ENCODE results near the gene GCNT4.
"Not testable (repeated sequence)": the region's sequence is repeated elsewhere in the genome, so short reads cannot be mapped to it uniquely, and the experiment has no call there.

Gene GCNT4

GRCh38 chr5:75052192-75053053 lies at the start of gene GCNT4:
GCNT4 (minus strand) TSS chr5:75052558; CDS start chr5:75030037, 22,521 bp downstream.
- ChIA-PET POLR2A (no interaction called here), CTCF (no interaction called here)
- TF ChIP-seq CTCF (IDR thresholded peaks at IDR 0.05; ENCODE audit: control extremely low read depth, extremely low read depth, low read depth, missing control alignments), result no peak
- peak; percentile 35 for DNase-seq (ENCODE audit: extremely low spot score)

GRCh38 chr5:75095956-75096355 lies 43.6 kb upstream of the GCNT4 start:
- CTCF ChIA-PET; POLR2A ChIA-PET; DNase-seq (ENCODE audit: extremely low spot score): not testable (repeated sequence)

- DNase-seq (ENCODE audit: extremely low spot score), result no peak
- ChIA-PET CTCF (interaction anchor here (0.7 kb wide), 1 partner anchor 12 kb away, joined by 3 read pairs; no protein-coding TSS in a partner anchor), POLR2A (no interaction called here)
- no peak for TF ChIP-seq CTCF (IDR thresholded peaks at IDR 0.05; ENCODE audit: control extremely low read depth, extremely low read depth, low read depth, missing control alignments)
These were observed 39.2 kb upstream of the GCNT4 start for GRCh38 chr5:75091597-75091996.

GRCh38 chr5:75089662-75090061 lies 37.3 kb upstream of the GCNT4 start:
- ChIA-PET POLR2A (interaction anchor here (0.6 kb wide), 1 partner anchor 1663 kb away, joined by 3 read pairs; no protein-coding TSS in a partner anchor), CTCF (interaction anchor here (1.1 kb wide), 1 partner anchor 40 kb away, joined by 3 read pairs; no protein-coding TSS in a partner anchor)
- no peak for TF ChIP-seq CTCF (IDR thresholded peaks at IDR 0.05; ENCODE audit: control extremely low read depth, extremely low read depth, low read depth, missing control alignments)
- no peak for DNase-seq (ENCODE audit: extremely low spot score)

- ChIA-PET CTCF (interaction anchor here (1.1 kb wide), 1 partner anchor 39 kb away, joined by 3 read pairs; no protein-coding TSS in a partner anchor), POLR2A (interaction anchor here (0.6 kb wide), 1 partner anchor 1663 kb away, joined by 3 read pairs; no protein-coding TSS in a partner anchor)
- no peak for DNase-seq (ENCODE audit: extremely low spot score)
- TF ChIP-seq CTCF (IDR thresholded peaks at IDR 0.05; ENCODE audit: control extremely low read depth, extremely low read depth, low read depth, missing control alignments), result no peak
These were observed 36.8 kb upstream of the GCNT4 start for GRCh38 chr5:75089137-75089536.

GRCh38 chr5:75088648-75089047 lies 36.3 kb upstream of the GCNT4 start:
- ChIA-PET POLR2A (no interaction called here), CTCF (interaction anchor here (1.1 kb wide), 1 partner anchor 39 kb away, joined by 3 read pairs; no protein-coding TSS in a partner anchor)
- no peak for TF ChIP-seq CTCF (IDR thresholded peaks at IDR 0.05; ENCODE audit: control extremely low read depth, extremely low read depth, low read depth, missing control alignments)
- no peak for DNase-seq (ENCODE audit: extremely low spot score)

- ChIA-PET POLR2A (no interaction called here), CTCF (no interaction called here)
- TF ChIP-seq CTCF (IDR thresholded peaks at IDR 0.05; ENCODE audit: control extremely low read depth, extremely low read depth, low read depth, missing control alignments), result no peak
- DNase-seq (ENCODE audit: extremely low spot score), result no peak
These were observed 29.2 kb upstream of the GCNT4 start for GRCh38 chr5:75081510-75081909.

GRCh38 chr5:75079346-75079745 lies 27.0 kb upstream of the GCNT4 start:
- DNase-seq (ENCODE audit: extremely low spot score); CTCF ChIA-PET; POLR2A ChIA-PET: not testable (repeated sequence)

Data from GM10248 (cell line).